ENCODE measurements around the gene MICAL3.

DNA sequence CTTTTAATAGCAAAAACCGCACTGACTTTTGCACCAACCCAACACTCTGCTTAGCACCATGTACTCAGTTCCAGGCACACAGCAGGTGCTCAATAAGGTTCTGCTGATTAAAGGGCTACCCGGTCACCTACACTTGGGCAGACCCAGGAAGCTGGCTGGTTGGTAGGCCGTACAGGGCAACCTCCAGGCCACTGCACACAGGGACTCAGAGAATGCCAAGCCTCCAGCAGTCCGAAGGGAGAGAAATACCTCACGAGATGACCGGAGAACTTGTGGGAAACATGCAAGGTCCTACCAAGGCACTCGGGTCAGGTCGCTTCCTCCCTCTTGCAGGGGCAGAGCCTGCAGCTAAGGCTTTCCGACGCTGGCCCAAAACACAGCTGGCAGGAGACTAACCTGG, 109.2 kb downstream of the MICAL3 start:
- no peak for TF ChIP-seq EZH2phosphoT487 (IDR thresholded peaks at IDR 0.05; ENCODE audit: insufficient read depth, low read depth)
- TF ChIP-seq EZH2 (IDR thresholded peaks at IDR 0.05; ENCODE audit: insufficient read depth, poor library complexity, severe bottlenecking): no peak

Data from GM23248 (cell line).